GM23338 (cell line): ENCODE measurements around the gene USP31. TPM values are rescaled to one million over a fixed set of nuclear protein-coding genes. Genes with fewer than 3 reads are reported as not detected.

Source experiments
- ATAC-seq: fragments of 200-7000 bp; cut with Tn5 transposase; 3 replicates; pipeline ENCODE4 v1.9.1; 2020
- DNase-seq: peaks from one replicate; pipeline ENCODE4 v3.0.0-alpha.2; 2015; ENCODE audit warnings: low spot score
- H2AFZ ChIP-seq: fragments of 200-600 bp; sonication (generic); 2 replicates; pipeline ENCODE4 v1.8.0; 2016; ENCODE audit warnings: antibody characterized with exemption, mild to moderate bottlenecking, moderate library complexity
- H3F3A ChIP-seq: fragments of 200-600 bp; sonication (generic); replicated peaks from 2 replicates; pipeline ENCODE4 v1.8.0; 2017; ENCODE audit warnings: antibody characterized with exemption, mixed run types, low read depth
- H3K27ac ChIP-seq: fragments of 200-600 bp; sonication (generic); 2 replicates; pipeline ENCODE4 v1.6.1; 2016; ENCODE audit warnings: low read depth
- H3K27me3 ChIP-seq: fragments of 200-600 bp; sonication (generic); 2 replicates; pipeline ENCODE4 v1.8.0; 2016; ENCODE audit warnings: mild to moderate bottlenecking, mixed run types, moderate library complexity; ENCODE audit not compliant: insufficient read depth
- H3K36me3 ChIP-seq: fragments of 200-600 bp; sonication (generic); 2 replicates; pipeline ENCODE4 v1.8.0; 2016; ENCODE audit warnings: mild to moderate bottlenecking; ENCODE audit not compliant: insufficient read depth
- H3K4me1 ChIP-seq: fragments of 200-600 bp; sonication (generic); 2 replicates; pipeline ENCODE4 v1.8.0; 2016; ENCODE audit warnings: mild to moderate bottlenecking, moderate library complexity; ENCODE audit not compliant: insufficient read depth
- H3K4me2 ChIP-seq: fragments of 200-600 bp; sonication (generic); 2 replicates; pipeline ENCODE4 v1.7.1; 2017; ENCODE audit warnings: mixed run types
- H3K4me3 ChIP-seq: fragments of 200-600 bp; sonication (generic); 2 replicates; pipeline ENCODE4 v1.6.1; 2016; ENCODE audit warnings: mixed run types
- H3K79me2 ChIP-seq: fragments of 200-600 bp; sonication (generic); replicated peaks from 2 replicates; pipeline ENCODE4 v1.8.0; 2017; ENCODE audit warnings: mild to moderate bottlenecking; ENCODE audit not compliant: insufficient read depth
- H3K9me2 ChIP-seq: fragments of 200-600 bp; sonication (generic); 2 replicates; pipeline ENCODE4 v1.8.0; 2017; ENCODE audit not compliant: insufficient read depth
- H4K20me1 ChIP-seq: fragments of 200-600 bp; sonication (generic); replicated peaks from 2 replicates; pipeline ENCODE4 v1.8.0; 2017; ENCODE audit warnings: mild to moderate bottlenecking; ENCODE audit not compliant: insufficient read depth
- H3K27ac Mint-ChIP-seq: 2 replicates; pipeline ENCODE4 v1.8.0; 2020; ENCODE audit warnings: inconsistent platforms, mild to moderate bottlenecking, moderate library complexity, mixed read lengths
- H3K27me3 Mint-ChIP-seq: 3 replicates; pipeline ENCODE4 v1.8.0; 2022; ENCODE audit warnings: low read depth, mild to moderate bottlenecking, moderate library complexity, mixed read lengths, inconsistent platforms; ENCODE audit not compliant: insufficient read depth, poor library complexity
- H3K36me3 Mint-ChIP-seq: 3 replicates; pipeline ENCODE4 v1.8.0; 2021; ENCODE audit warnings: low read depth, mild to moderate bottlenecking, inconsistent platforms, moderate library complexity, mixed read lengths
- H3K4me1 Mint-ChIP-seq: 3 replicates; pipeline ENCODE4 v1.8.0; 2020; ENCODE audit warnings: mild to moderate bottlenecking, inconsistent platforms, mixed read lengths
- H3K4me3 Mint-ChIP-seq: 3 replicates; pipeline ENCODE4 v1.8.0; 2021; ENCODE audit warnings: moderate library complexity, mild to moderate bottlenecking, inconsistent platforms, mixed read lengths
- H3K9me3 Mint-ChIP-seq: 3 replicates; pipeline ENCODE4 v1.8.0; 2020; ENCODE audit warnings: moderate library complexity, mild to moderate bottlenecking, inconsistent platforms, mixed read lengths
- CREB1 ChIP-seq: fragments of 250-450 bp; sonication (Bioruptor Pico); IDR thresholded peaks from 2 replicates; pipeline ENCODE4 v1.5.0; 2020; ENCODE audit warnings: low read depth, mild to moderate bottlenecking, moderate library complexity
- ETS1 ChIP-seq: IDR thresholded peaks from 2 replicates; pipeline ENCODE4 v1.6.1; 2016; ENCODE audit warnings: antibody characterized with exemption
- EZH2 ChIP-seq: fragments of 200-600 bp; sonication (generic); IDR thresholded peaks from one replicate; pipeline ENCODE4 v1.8.0; 2017; ENCODE audit warnings: antibody characterized with exemption, mild to moderate bottlenecking, low read depth; ENCODE audit not compliant: unreplicated experiment
- EZH2phosphoT487 ChIP-seq: fragments of 200-600 bp; sonication (generic); IDR thresholded peaks from one replicate; pipeline ENCODE4 v1.8.1; 2018; ENCODE audit warnings: antibody characterized with exemption; ENCODE audit not compliant: unreplicated experiment
- JUNB ChIP-seq: IDR thresholded peaks from one replicate; pipeline ENCODE4 v1.6.1; 2016; ENCODE audit warnings: antibody characterized with exemption; ENCODE audit not compliant: unreplicated experiment
- POLR2AphosphoS5 ChIP-seq: IDR thresholded peaks from 2 replicates; pipeline ENCODE4 v1.6.1; 2016; ENCODE audit warnings: antibody characterized with exemption, low read depth
- STAT1 ChIP-seq: IDR thresholded peaks from one replicate; pipeline ENCODE4 v1.6.1; 2016; ENCODE audit warnings: antibody characterized with exemption; ENCODE audit not compliant: unreplicated experiment
- ZNF114 ChIP-seq: fragments of 250-450 bp; sonication (Bioruptor Pico); IDR thresholded peaks from 2 replicates; pipeline ENCODE4 v1.5.0; 2020; ENCODE audit warnings: mild to moderate bottlenecking, moderate library complexity
- ZNF331 ChIP-seq: fragments of 250-450 bp; sonication (Bioruptor Pico); IDR thresholded peaks from 2 replicates; pipeline ENCODE4 v1.5.0; 2020; ENCODE audit warnings: low read depth, mild to moderate bottlenecking, moderate library complexity
- long read RNA-seq: library from polyadenylated mRNA; unstranded; transcript quantifications from one replicate; pipeline ENCODE4 v2.0.0, GENCODE V29; 2020; ENCODE audit not compliant: unreplicated experiment
- polyA plus RNA-seq: library from polyadenylated mRNA; unstranded; fragments of >200 nt; fragmentation: Nextera tagmentation; extraction: Ambion mirVana; gene quantifications from 2 replicates; pipeline ENCODE4 v1.2.1, GENCODE V29; 2016
- total RNA-seq: library from RNA; depleted of rRNA; stranded (reverse); fragments of >200 nt; shearing (Covaris generic); gene quantifications from 2 replicates; pipeline ENCODE4 v1.2.3, GENCODE V29; 2014; rRNA removed
- TF ChIP-seq, protein P1 (sequence below), 2 experiments: fragments of 200-600 bp in 1 of 2; sonication (generic) in 1 of 2; conservative IDR thresholded peaks; 2 replicates each; pipeline versions ENCODE4 v1.5.1 to v1.6.1; 2016 to 2017; ENCODE audit warnings: antibody characterized with exemption in 2 of 2, low read depth in 2 of 2, mild to moderate bottlenecking in 2 of 2, moderate library complexity in 1 of 2
- TF ChIP-seq, protein P2 (sequence below): IDR thresholded peaks from one replicate; pipeline ENCODE4 v1.6.1; 2018; ENCODE audit warnings: antibody characterized with exemption; ENCODE audit not compliant: unreplicated experiment

Gene USP31, protein sequence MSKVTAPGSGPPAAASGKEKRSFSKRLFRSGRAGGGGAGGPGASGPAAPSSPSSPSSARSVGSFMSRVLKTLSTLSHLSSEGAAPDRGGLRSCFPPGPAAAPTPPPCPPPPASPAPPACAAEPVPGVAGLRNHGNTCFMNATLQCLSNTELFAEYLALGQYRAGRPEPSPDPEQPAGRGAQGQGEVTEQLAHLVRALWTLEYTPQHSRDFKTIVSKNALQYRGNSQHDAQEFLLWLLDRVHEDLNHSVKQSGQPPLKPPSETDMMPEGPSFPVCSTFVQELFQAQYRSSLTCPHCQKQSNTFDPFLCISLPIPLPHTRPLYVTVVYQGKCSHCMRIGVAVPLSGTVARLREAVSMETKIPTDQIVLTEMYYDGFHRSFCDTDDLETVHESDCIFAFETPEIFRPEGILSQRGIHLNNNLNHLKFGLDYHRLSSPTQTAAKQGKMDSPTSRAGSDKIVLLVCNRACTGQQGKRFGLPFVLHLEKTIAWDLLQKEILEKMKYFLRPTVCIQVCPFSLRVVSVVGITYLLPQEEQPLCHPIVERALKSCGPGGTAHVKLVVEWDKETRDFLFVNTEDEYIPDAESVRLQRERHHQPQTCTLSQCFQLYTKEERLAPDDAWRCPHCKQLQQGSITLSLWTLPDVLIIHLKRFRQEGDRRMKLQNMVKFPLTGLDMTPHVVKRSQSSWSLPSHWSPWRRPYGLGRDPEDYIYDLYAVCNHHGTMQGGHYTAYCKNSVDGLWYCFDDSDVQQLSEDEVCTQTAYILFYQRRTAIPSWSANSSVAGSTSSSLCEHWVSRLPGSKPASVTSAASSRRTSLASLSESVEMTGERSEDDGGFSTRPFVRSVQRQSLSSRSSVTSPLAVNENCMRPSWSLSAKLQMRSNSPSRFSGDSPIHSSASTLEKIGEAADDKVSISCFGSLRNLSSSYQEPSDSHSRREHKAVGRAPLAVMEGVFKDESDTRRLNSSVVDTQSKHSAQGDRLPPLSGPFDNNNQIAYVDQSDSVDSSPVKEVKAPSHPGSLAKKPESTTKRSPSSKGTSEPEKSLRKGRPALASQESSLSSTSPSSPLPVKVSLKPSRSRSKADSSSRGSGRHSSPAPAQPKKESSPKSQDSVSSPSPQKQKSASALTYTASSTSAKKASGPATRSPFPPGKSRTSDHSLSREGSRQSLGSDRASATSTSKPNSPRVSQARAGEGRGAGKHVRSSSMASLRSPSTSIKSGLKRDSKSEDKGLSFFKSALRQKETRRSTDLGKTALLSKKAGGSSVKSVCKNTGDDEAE (N-terminal part only)
- 15.5 and 17.9 TPM in 2 replicates for total RNA-seq
- 4.2 and 4.3 TPM in 2 replicates for polyA plus RNA-seq
- long read RNA-seq, partial matches to known transcripts = 0 of 1 reads
- long read RNA-seq, other reads (novel, unspliced or antisense) = 1 of 1 reads

DNA sequence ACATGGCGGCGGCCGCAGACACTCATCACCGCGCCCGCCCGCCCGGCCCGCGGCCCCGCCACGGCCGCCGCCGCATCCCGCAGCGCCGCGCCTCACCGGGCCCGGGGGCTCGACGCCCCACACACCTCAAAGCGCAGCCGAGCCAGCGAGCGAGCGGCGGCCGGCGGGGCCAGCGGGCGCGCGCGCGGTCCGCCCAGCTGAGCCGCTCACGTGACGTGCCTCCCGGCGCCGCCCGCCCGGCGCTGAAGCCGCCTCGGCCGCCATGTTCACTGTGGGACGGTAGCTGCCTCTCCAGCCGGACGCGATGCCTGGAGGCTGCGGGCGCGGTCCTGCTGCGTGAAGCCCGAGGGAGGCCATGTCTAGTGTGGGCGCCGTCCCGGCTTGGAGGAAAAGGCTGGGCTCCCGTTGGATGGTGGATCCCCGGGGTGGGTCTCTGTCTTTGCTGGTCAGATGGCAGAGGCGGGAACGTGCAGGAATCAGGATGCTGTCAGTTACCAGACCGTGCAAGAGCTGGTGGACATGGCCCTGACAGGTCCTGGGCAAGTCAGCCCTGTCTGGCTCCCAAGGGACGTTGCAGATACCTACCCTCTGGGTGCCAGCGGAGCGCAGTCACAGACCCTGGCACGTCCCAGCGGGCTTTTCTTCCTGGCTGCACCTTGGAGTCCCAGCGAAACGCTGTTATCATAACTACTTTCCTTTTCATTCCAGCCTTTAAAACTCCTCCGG, at the start of gene USP31:
Gene USP31 (minus strand): TSS at position 186 of the 726 bp plus-strand sequence. CDS start 182 bp downstream, at position 4.
- Histone ChIP-seq H3K27me3 (peaks cover 8% of the 10 kb centered on the region; the same call in 1 of the 2 replicates), H3K79me2 (peaks cover 39% of the 10 kb centered on the region), H3K27ac (no peak within 1 kb of the TSS), H2AFZ (peak within 1 kb of the TSS; percentile 100), H3K9me2 (no peaks in the 10 kb centered on the region), H3K36me3 (no peaks in the 10 kb centered on the region), H3K4me1 (peaks cover 31% of the 10 kb centered on the region), H3K4me3 (peak within 1 kb of the TSS; percentile 86), H3F3A (no peaks in the 10 kb centered on the region), H3K4me2 (peak within 1 kb of the TSS; percentile 91), H4K20me1 (peaks cover 22% of the 10 kb centered on the region)
- Mint-ChIP-seq H3K27me3 (peaks cover 6% of the 10 kb centered on the region), H3K36me3 (peaks cover 5% of the 10 kb centered on the region; the same call in 1 of the 3 replicates), H3K4me3 (peak within 1 kb of the TSS; percentile 94), H3K9me3 (no peaks in the 10 kb centered on the region; the same call in 2 of the 3 replicates), H3K27ac (no peak within 1 kb of the TSS), H3K4me1 (peaks cover 33% of the 10 kb centered on the region)
- DNase-seq (peak; percentile 98), ATAC-seq (peak; percentile 96)
- no peak for TF ChIP-seq STAT1
- peak; percentile 80 for TF ChIP-seq CREB1 (CRISPR knock-in tag)
- TF ChIP-seq JUNB = no peak
- TF ChIP-seq EZH2phosphoT487 = no peak
- no peak for TF ChIP-seq EZH2
- TF ChIP-seq POLR2AphosphoS5 = peak; percentile 23; the same call in 1 of the 2 replicates
- TF ChIP-seq ZNF114 (CRISPR knock-in tag) = peak; percentile 91
- TF ChIP-seq ETS1 = peak; percentile 88
- TF ChIP-seq, protein P1, sequence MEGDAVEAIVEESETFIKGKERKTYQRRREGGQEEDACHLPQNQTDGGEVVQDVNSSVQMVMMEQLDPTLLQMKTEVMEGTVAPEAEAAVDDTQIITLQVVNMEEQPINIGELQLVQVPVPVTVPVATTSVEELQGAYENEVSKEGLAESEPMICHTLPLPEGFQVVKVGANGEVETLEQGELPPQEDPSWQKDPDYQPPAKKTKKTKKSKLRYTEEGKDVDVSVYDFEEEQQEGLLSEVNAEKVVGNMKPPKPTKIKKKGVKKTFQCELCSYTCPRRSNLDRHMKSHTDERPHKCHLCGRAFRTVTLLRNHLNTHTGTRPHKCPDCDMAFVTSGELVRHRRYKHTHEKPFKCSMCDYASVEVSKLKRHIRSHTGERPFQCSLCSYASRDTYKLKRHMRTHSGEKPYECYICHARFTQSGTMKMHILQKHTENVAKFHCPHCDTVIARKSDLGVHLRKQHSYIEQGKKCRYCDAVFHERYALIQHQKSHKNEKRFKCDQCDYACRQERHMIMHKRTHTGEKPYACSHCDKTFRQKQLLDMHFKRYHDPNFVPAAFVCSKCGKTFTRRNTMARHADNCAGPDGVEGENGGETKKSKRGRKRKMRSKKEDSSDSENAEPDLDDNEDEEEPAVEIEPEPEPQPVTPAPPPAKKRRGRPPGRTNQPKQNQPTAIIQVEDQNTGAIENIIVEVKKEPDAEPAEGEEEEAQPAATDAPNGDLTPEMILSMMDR (conservative IDR thresholded peaks at IDR 0.05; ENCODE audit: low read depth in 2 of 2) = no peak
- TF ChIP-seq, protein P2, sequence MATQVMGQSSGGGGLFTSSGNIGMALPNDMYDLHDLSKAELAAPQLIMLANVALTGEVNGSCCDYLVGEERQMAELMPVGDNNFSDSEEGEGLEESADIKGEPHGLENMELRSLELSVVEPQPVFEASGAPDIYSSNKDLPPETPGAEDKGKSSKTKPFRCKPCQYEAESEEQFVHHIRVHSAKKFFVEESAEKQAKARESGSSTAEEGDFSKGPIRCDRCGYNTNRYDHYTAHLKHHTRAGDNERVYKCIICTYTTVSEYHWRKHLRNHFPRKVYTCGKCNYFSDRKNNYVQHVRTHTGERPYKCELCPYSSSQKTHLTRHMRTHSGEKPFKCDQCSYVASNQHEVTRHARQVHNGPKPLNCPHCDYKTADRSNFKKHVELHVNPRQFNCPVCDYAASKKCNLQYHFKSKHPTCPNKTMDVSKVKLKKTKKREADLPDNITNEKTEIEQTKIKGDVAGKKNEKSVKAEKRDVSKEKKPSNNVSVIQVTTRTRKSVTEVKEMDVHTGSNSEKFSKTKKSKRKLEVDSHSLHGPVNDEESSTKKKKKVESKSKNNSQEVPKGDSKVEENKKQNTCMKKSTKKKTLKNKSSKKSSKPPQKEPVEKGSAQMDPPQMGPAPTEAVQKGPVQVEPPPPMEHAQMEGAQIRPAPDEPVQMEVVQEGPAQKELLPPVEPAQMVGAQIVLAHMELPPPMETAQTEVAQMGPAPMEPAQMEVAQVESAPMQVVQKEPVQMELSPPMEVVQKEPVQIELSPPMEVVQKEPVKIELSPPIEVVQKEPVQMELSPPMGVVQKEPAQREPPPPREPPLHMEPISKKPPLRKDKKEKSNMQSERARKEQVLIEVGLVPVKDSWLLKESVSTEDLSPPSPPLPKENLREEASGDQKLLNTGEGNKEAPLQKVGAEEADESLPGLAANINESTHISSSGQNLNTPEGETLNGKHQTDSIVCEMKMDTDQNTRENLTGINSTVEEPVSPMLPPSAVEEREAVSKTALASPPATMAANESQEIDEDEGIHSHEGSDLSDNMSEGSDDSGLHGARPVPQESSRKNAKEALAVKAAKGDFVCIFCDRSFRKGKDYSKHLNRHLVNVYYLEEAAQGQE = no peak
- no peak for TF ChIP-seq ZNF331
